GM12872 (cell line): ENCODE results near the gene RPLP1.

ENCODE experiments used
- CTCF ChIP-seq: IDR thresholded peaks from 3 replicates; pipeline ENCODE4 v1.5.1; 2011; ENCODE audit warnings: low read depth, mild to moderate bottlenecking, low read length, moderate library complexity; ENCODE audit not compliant: insufficient read depth

Gene RPLP1

GRCh38 chr15:69412701-69413100, 39.9 kb upstream of the RPLP1 start:
- no peak for TF ChIP-seq CTCF

- TF ChIP-seq CTCF, result no peak
Observed at GRCh38 chr15:69413822-69414700, 38.6 kb upstream of the RPLP1 start, which contains the start of gene KIF23. Gene KIF23 (plus strand): TSS chr15:69414349. CDS start chr15:69414466, 117 bp downstream.

GRCh38 chr15:69414701-69415167, 37.9 kb upstream of the RPLP1 start:
- TF ChIP-seq CTCF, result no peak

GRCh38 chr15:69415381-69415780, 37.2 kb upstream of the RPLP1 start:
- no peak for TF ChIP-seq CTCF

GRCh38 chr15:69417581-69417980, 35.0 kb upstream of the RPLP1 start:
- TF ChIP-seq CTCF, result no peak

- no peak for TF ChIP-seq CTCF
Observed at GRCh38 chr15:69421498-69421897, 31.1 kb upstream of the RPLP1 start.

- TF ChIP-seq CTCF, result no peak
Observed at GRCh38 chr15:69422336-69422895, 30.2 kb upstream of the RPLP1 start.
